BLaER1 (cell line): ENCODE results near the gene NCBP3.

ENCODE experiments used
- H3K27ac ChIP-seq: shearing (Covaris generic); formaldehyde crosslinking; 2 replicates; pipeline ENCODE4 v1.8.1; 2022
- H3K27me3 ChIP-seq: shearing (Covaris generic); formaldehyde crosslinking; 2 replicates; pipeline ENCODE4 v1.8.1; 2022
- H3K36me3 ChIP-seq: shearing (Covaris generic); formaldehyde crosslinking; 2 replicates; pipeline ENCODE4 v1.8.1; 2022
- H3K4me1 ChIP-seq: shearing (Covaris generic); formaldehyde crosslinking; 2 replicates; pipeline ENCODE4 v1.8.1; 2022
- H3K4me2 ChIP-seq: shearing (Covaris generic); formaldehyde crosslinking; 2 replicates; pipeline ENCODE4 v1.8.1; 2022
- H3K4me3 ChIP-seq: shearing (Covaris generic); formaldehyde crosslinking; 2 replicates; pipeline ENCODE4 v1.8.1; 2022
- H3K9ac ChIP-seq: shearing (Covaris generic); formaldehyde crosslinking; 2 replicates; pipeline ENCODE4 v1.8.1; 2022
- H3K9me3 ChIP-seq: shearing (Covaris generic); formaldehyde crosslinking; 2 replicates; pipeline ENCODE4 v1.8.1; 2022
- H4K20me1 ChIP-seq: shearing (Covaris generic); formaldehyde crosslinking; 2 replicates; pipeline ENCODE4 v1.8.1; 2022
- Cebpa-rat ChIP-seq: shearing (Covaris generic); IDR thresholded peaks from 2 replicates; pipeline ENCODE4 v1.8.1; 2022

Gene NCBP3

GRCh38 chr17:3753624-3754023 lies 92.4 kb downstream of the NCBP3 start:
- no peak for TF ChIP-seq Cebpa-rat
- Histone ChIP-seq H4K20me1 (no peaks in the 10 kb centered on the region), H3K9me3 (no peaks in the 10 kb centered on the region), H3K36me3 (no peaks in the 10 kb centered on the region), H3K27ac (peak overlapping the region; percentile 56), H3K9ac (0 out of 2 replicates have a peak overlapping the region, but pooled peaks have one; percentile 1), H3K4me1 (peaks cover 90% of the 10 kb centered on the region), H3K4me3 (no peak overlapping the region), H3K27me3 (no peaks in the 10 kb centered on the region), H3K4me2 (peak overlapping the region; percentile 90)
